GM23248 (cell line): ENCODE results near the gene RAB4B. TPM values are rescaled to one million over a fixed set of nuclear protein-coding genes. Genes with fewer than 3 reads are reported as not detected.
"Not testable (repeated sequence)": the region's sequence is repeated elsewhere in the genome, so short reads cannot be mapped to it uniquely, and the experiment has no call there.

ENCODE experiments used
- DNase-seq: peaks from one replicate; pipeline ENCODE4 v3.0.0-alpha.2; 2015
- H2AFZ ChIP-seq: fragments of 200-600 bp; sonication (generic); 2 replicates; pipeline ENCODE4 v1.6.1; 2016; ENCODE audit warnings: antibody characterized with exemption
- H3F3A ChIP-seq: fragments of 200-600 bp; sonication (generic); 2 replicates; pipeline ENCODE4 v1.6.1; 2016; ENCODE audit warnings: mild to moderate bottlenecking, antibody characterized with exemption, mixed run types; ENCODE audit not compliant: insufficient read depth
- H3K27ac ChIP-seq: fragments of 200-600 bp; sonication (generic); 2 replicates; pipeline ENCODE4 v1.5.1; 2016; ENCODE audit warnings: mild to moderate bottlenecking
- H3K27me3 ChIP-seq: fragments of 200-600 bp; sonication (generic); replicated peaks from 2 replicates; pipeline ENCODE4 v1.6.1; 2016; ENCODE audit warnings: mild to moderate bottlenecking; ENCODE audit not compliant: insufficient read depth
- H3K36me3 ChIP-seq: fragments of 200-600 bp; sonication (generic); 2 replicates; pipeline ENCODE4 v1.6.1; 2016; ENCODE audit warnings: low read depth, mild to moderate bottlenecking
- H3K4me1 ChIP-seq: fragments of 200-600 bp; sonication (generic); 2 replicates; pipeline ENCODE4 v1.6.1; 2016; ENCODE audit warnings: mild to moderate bottlenecking; ENCODE audit not compliant: insufficient read depth
- H3K4me2 ChIP-seq: fragments of 200-600 bp; sonication (generic); one replicate; pipeline ENCODE4 v1.6.1; 2016; ENCODE audit warnings: mild to moderate bottlenecking; ENCODE audit not compliant: unreplicated experiment
- H3K4me3 ChIP-seq: fragments of 200-600 bp; sonication (generic); 2 replicates; pipeline ENCODE4 v1.5.1; 2016; ENCODE audit warnings: mild to moderate bottlenecking
- H3K79me2 ChIP-seq: fragments of 200-600 bp; sonication (generic); 2 replicates; pipeline ENCODE4 v1.6.1; 2016; ENCODE audit warnings: mild to moderate bottlenecking; ENCODE audit not compliant: insufficient read depth
- H3K9ac ChIP-seq: fragments of 200-600 bp; sonication (generic); 2 replicates; pipeline ENCODE4 v1.6.1; 2016; ENCODE audit warnings: mild to moderate bottlenecking
- H3K9me2 ChIP-seq: fragments of 200-600 bp; sonication (generic); 2 replicates; pipeline ENCODE4 v1.6.1; 2016; ENCODE audit warnings: mixed run types, mild to moderate bottlenecking, moderate library complexity; ENCODE audit not compliant: insufficient read depth
- H3K9me3 ChIP-seq: fragments of 200-600 bp; sonication (generic); one replicate; pipeline ENCODE4 v1.6.1; 2017; ENCODE audit warnings: low read depth
- H4K20me1 ChIP-seq: fragments of 200-600 bp; sonication (generic); 2 replicates; pipeline ENCODE4 v1.6.0; 2016; ENCODE audit not compliant: insufficient read depth
- EZH2 ChIP-seq: fragments of 200-600 bp; sonication (generic); IDR thresholded peaks from 2 replicates; pipeline ENCODE4 v1.6.1; 2018; ENCODE audit warnings: antibody characterized with exemption, mild to moderate bottlenecking; ENCODE audit not compliant: insufficient read depth, poor library complexity, severe bottlenecking
- EZH2phosphoT487 ChIP-seq: fragments of 200-600 bp; sonication (generic); IDR thresholded peaks from 2 replicates; pipeline ENCODE4 v1.6.1; 2018; ENCODE audit warnings: antibody characterized with exemption, moderate library complexity, mild to moderate bottlenecking, low read depth; ENCODE audit not compliant: insufficient read depth
- WGBS, 2 experiments: methylation state at CpG; one replicate each; pipeline ENCODE4 v1.1.6; 2015 to 2017; ENCODE audit warnings: low lambda C conversion rate in 2 of 2, low coverage in 1 of 2; ENCODE audit errors: missing lambda C conversion rate in 2 of 2; 5-methylcytosine and 5-hydroxymethylcytosine counted together
- in situ Hi-C: fragments of 300-500 bp; cut with MboI; formaldehyde crosslinking; loops from 2 replicates; pipeline ENCODE4 v1.15.0; 2020
- polyA plus RNA-seq: library from polyadenylated mRNA; unstranded; fragments of >200 nt; fragmentation: Nextera tagmentation; extraction: Ambion mirVana; gene quantifications from 2 replicates; pipeline ENCODE4 v1.2.1, GENCODE V29; 2016
- total RNA-seq: library from RNA; depleted of rRNA; stranded (reverse); fragments of >200 nt; shearing (Covaris generic); gene quantifications from 2 replicates; pipeline ENCODE4 v1.2.3, GENCODE V29; 2014

Gene RAB4B
- total and polyA plus RNA-seq, 2 experiments from 2014 or later: 23.2 to 25.6 TPM

- no peaks in the 10 kb centered on the region for H3K36me3 ChIP-seq
- WGBS, 2 experiments: 91 to 93% methylated on average over 9 to 13 of the region's 14 CpGs
- no peak overlapping the region for H2AFZ ChIP-seq
- in situ Hi-C loops: no loop called here
- H3K27ac ChIP-seq: no peak overlapping the region
- H3K4me3 ChIP-seq: no peak overlapping the region
- H3K79me2 ChIP-seq: no peaks in the 10 kb centered on the region
- H3K9ac ChIP-seq: no peak overlapping the region
- H3K4me2 ChIP-seq: no peak overlapping the region
- no peak for DNase-seq
- H3K9me2 ChIP-seq: no peaks in the 10 kb centered on the region
- no peaks in the 10 kb centered on the region for H3K9me3 ChIP-seq
- no peaks in the 10 kb centered on the region for H3K27me3 ChIP-seq
- H4K20me1 ChIP-seq: no peaks in the 10 kb centered on the region
- peaks cover 5% of the 10 kb centered on the region; the same call in 1 of the 2 replicates for H3K4me1 ChIP-seq
- TF ChIP-seq EZH2phosphoT487 (no peak), EZH2 (no peak)
- H3F3A ChIP-seq: no peaks in the 10 kb centered on the region
These were observed 5.7 kb downstream of the RAB4B start for GRCh38 chr19:40783711-40784110.

DNA sequence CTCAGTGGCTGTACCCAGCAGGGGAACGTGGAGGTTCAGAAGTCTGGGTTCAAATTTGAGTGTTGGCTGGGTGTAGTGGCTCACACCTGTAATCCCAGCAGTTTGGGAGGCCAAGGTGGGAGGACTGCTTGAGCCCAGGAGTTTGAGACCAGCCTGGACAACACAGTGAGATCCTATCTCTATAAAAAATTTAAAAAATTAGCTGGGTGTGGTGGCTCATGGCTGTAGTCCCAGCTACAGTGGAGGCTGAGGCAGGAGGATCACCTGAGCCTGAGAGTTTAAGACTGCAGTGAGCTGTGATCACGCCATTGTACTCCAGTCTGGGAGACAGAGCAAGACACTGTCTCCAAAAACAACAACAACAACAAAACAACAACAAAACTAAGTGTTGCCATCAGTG lies 6.1 kb downstream of the RAB4B start:
- H2AFZ ChIP-seq, H3K4me2 ChIP-seq, DNase-seq, in situ Hi-C loops, H3K9me2 ChIP-seq, H3K9me3 ChIP-seq, H3K36me3 ChIP-seq, H3K27ac ChIP-seq, H3K27me3 ChIP-seq, H3K9ac ChIP-seq, H3F3A ChIP-seq, H4K20me1 ChIP-seq, H3K4me1 ChIP-seq, H3K4me3 ChIP-seq, H3K79me2 ChIP-seq: not testable (repeated sequence)
- 97 to 100% methylated on average over 2 of the region's 2 CpGs for WGBS, 2 experiments

DNA sequence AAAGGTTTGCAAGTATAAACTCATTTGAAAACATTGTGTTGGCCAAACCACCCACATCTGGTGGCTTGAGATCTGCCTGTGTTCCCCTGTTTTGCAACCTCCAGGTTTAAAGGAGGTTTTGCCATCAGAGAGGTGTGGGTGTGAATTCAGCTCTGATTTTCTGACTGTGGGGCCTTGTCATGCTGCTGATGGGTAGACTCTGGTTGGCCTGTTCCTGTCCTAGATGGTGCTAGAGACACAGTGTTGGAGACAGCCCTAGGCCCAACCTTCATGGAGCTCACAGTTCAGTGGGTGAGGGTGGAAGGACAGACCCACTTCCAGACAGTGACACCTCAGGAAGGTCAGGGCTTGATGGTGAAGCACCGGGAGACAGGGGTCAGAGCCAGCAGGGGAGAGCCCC lies 7.5 kb downstream of the RAB4B start:
- Histone ChIP-seq H3F3A (no peaks in the 10 kb centered on the region), H4K20me1 (no peaks in the 10 kb centered on the region), H3K4me1 (no peaks in the 10 kb centered on the region), H3K4me2 (no peak overlapping the region), H3K36me3 (no peaks in the 10 kb centered on the region), H3K9me3 (no peaks in the 10 kb centered on the region), H2AFZ (no peak overlapping the region), H3K9ac (no peak overlapping the region), H3K9me2 (no peaks in the 10 kb centered on the region), H3K79me2 (no peaks in the 10 kb centered on the region), H3K27me3 (no peaks in the 10 kb centered on the region), H3K4me3 (no peak overlapping the region), H3K27ac (no peak overlapping the region)
- no peak for DNase-seq
- 95% methylated on average over 1 of the region's 1 CpG; no CpG with 5 or more reads in 1 of the 2 experiments for WGBS, 2 experiments
- TF ChIP-seq EZH2phosphoT487: no peak
- no peak for TF ChIP-seq EZH2
- in situ Hi-C loops: no loop called here

- no peaks in the 10 kb centered on the region for H3K27me3 ChIP-seq
- no peaks in the 10 kb centered on the region for H3K79me2 ChIP-seq
- no peak overlapping the region for H3K9ac ChIP-seq
- in situ Hi-C loops: no loop called here
- H3F3A ChIP-seq: no peaks in the 10 kb centered on the region
- no peak overlapping the region for H3K4me3 ChIP-seq
- TF ChIP-seq EZH2 (no peak), EZH2phosphoT487 (no peak)
- no peaks in the 10 kb centered on the region for H3K36me3 ChIP-seq
- no peaks in the 10 kb centered on the region for H3K9me3 ChIP-seq
- no peak overlapping the region for H3K27ac ChIP-seq
- no peaks in the 10 kb centered on the region for H3K9me2 ChIP-seq
- WGBS, 2 experiments: 86 to 89% methylated on average over 24 to 25 of the region's 25 CpGs
- H3K4me2 ChIP-seq: no peak overlapping the region
- H3K4me1 ChIP-seq: no peaks in the 10 kb centered on the region
- H4K20me1 ChIP-seq: no peaks in the 10 kb centered on the region
- DNase-seq: no peak
- H2AFZ ChIP-seq: no peak overlapping the region
These were observed 8.3 kb downstream of the RAB4B start for GRCh38 chr19:40786060-40787037.
